Gastroesophageal sphincter (tissue), 4 donors: ENCODE results near the gene UGCG. TPM values are rescaled to one million over a fixed set of nuclear protein-coding genes. Genes with fewer than 3 reads are reported as not detected.
A peak's percentile ranks its signal among the peaks of the same experiment; 100 is the strongest.

Experiments
- ATAC-seq: fragments of 150-250 bp; one replicate; pipeline ENCODE4 v1.9.1; 2016; ENCODE audit warnings: mild to moderate bottlenecking, moderate library complexity
- H3K27ac ChIP-seq, 4 donors: fragments of 200-600 bp; sonication (generic) in 3 of 4; 1 replicate in 3 of 4; 2 replicates in 1 of 4; pipeline ENCODE4 v1.5.1; 2016 to 2019
- H3K27me3 ChIP-seq: fragments of 200-600 bp; sonication (generic); one replicate; pipeline ENCODE4 v1.5.1; 2019
- H3K36me3 ChIP-seq, 2 donors: fragments of 200-600 bp; sonication (generic); one replicate each; pipeline ENCODE4 v1.5.1; 2019; ENCODE audit warnings: control low read depth in 1 of 2
- H3K4me1 ChIP-seq, 3 donors: fragments of 200-600 bp; sonication (generic); 1 replicate in 2 of 3; 2 replicates in 1 of 3; pipeline ENCODE4 v1.5.1; 2016 to 2019; ENCODE audit warnings: control low read depth in 2 of 3
- H3K4me3 ChIP-seq, 2 donors: fragments of 200-600 bp; sonication (generic); one replicate each; pipeline ENCODE4 v1.5.1; 2019; ENCODE audit warnings: mild to moderate bottlenecking in 1 of 2, moderate library complexity in 1 of 2
- H3K9me3 ChIP-seq, 3 donors: fragments of 200-600 bp; sonication (generic); one replicate each; pipeline ENCODE4 v1.5.1; 2017 to 2019; ENCODE audit warnings: control low read depth in 2 of 3
- CTCF ChIP-seq, 4 experiments: fragments of 200-600 bp in 2 of 4; fragments of 450-650 bp in 2 of 4; sonication (generic) in 1 of 4; IDR thresholded peaks; one replicate each; pipeline ENCODE4 v1.5.1; 2017 to 2019; ENCODE audit warnings: antibody characterized with exemption in 4 of 4, mild to moderate bottlenecking in 2 of 4, moderate library complexity in 2 of 4
- EP300 ChIP-seq: sonication (generic); formaldehyde crosslinking; IDR thresholded peaks from one replicate; pipeline ENCODE4 v1.6.1; 2017; ENCODE audit warnings: antibody characterized with exemption, mild to moderate bottlenecking
- POLR2A ChIP-seq, 2 donors: fragments of 450-650 bp; IDR thresholded peaks; one replicate each; pipeline ENCODE4 v1.6.1; 2017; ENCODE audit warnings: antibody characterized with exemption in 2 of 2, mild to moderate bottlenecking in 2 of 2, moderate library complexity in 1 of 2
- POLR2AphosphoS5 ChIP-seq: sonication (generic); formaldehyde crosslinking; IDR thresholded peaks from one replicate; pipeline ENCODE4 v1.6.1; 2017; ENCODE audit warnings: antibody characterized with exemption
- WGBS, 2 donors: methylation state at CpG; one replicate each; pipeline ENCODE4 v1.1.5; 2018; ENCODE audit warnings: low coverage in 1 of 2; 5-methylcytosine and 5-hydroxymethylcytosine counted together
- total RNA-seq, 4 donors: library from RNA; depleted of rRNA; stranded (reverse); fragments of >200 nt; gene quantifications; one replicate each; pipeline ENCODE4 v1.1.0, GENCODE V29; 2016

UGCG gene
- total RNA-seq, 4 donors from 2014 or later, result 30.0 to 52.6 (median 43.2) TPM

- 91 to 100% methylated on average over 1 to 5 of the region's 5 CpGs for WGBS, 2 donors
- Histone ChIP-seq H3K27me3 (no peaks in the 10 kb centered on the region), H3K27ac (no peak overlapping the region), H3K9me3 (no peaks in the 10 kb centered on the region), H3K4me3 (no peak overlapping the region), H3K4me1 (no peaks in the 10 kb centered on the region), H3K36me3 (no peaks in the 10 kb centered on the region)
- no peak for ATAC-seq
- TF ChIP-seq EP300 (no peak), POLR2AphosphoS5 (no peak), POLR2A (IDR thresholded peaks at IDR 0.05) (no peak), CTCF (IDR thresholded peaks at IDR 0.05) (no peak)
Observed at GRCh38 chr9:111969061-111969460, 72.4 kb downstream of the UGCG start.

GRCh38 chr9:111969622-111970021, 73.0 kb downstream of the UGCG start:
- H3K4me3 ChIP-seq, result no peak overlapping the region
- TF ChIP-seq EP300 (no peak), POLR2A (IDR thresholded peaks at IDR 0.05) (no peak)
- H3K27ac ChIP-seq, result no peak overlapping the region
- no peaks in the 10 kb centered on the region for H3K4me1 ChIP-seq
- no peak for ATAC-seq
- H3K9me3 ChIP-seq, result no peaks in the 10 kb centered on the region
- WGBS, 2 donors, result 67 to 75% methylated on average over 7 to 8 of the region's 8 CpGs
- H3K36me3 ChIP-seq, result no peaks in the 10 kb centered on the region
- H3K27me3 ChIP-seq, result no peaks in the 10 kb centered on the region

GRCh38 chr9:111970827-111971226, 74.2 kb downstream of the UGCG start:
- no peaks in the 10 kb centered on the region for H3K36me3 ChIP-seq
- no peaks in the 10 kb centered on the region for H3K27me3 ChIP-seq
- no peak overlapping the region for H3K27ac ChIP-seq
- TF ChIP-seq POLR2A (IDR thresholded peaks at IDR 0.05) (no peak), EP300 (no peak), CTCF (IDR thresholded peaks at IDR 0.05) (no peak), POLR2AphosphoS5 (no peak)
- H3K4me3 ChIP-seq, result no peak overlapping the region
- no peak for ATAC-seq
- H3K4me1 ChIP-seq, result no peaks in the 10 kb centered on the region
- no peaks in the 10 kb centered on the region for H3K9me3 ChIP-seq
- WGBS, 2 donors, result 85 to 95% methylated on average over 2 of the region's 2 CpGs

- H3K36me3 ChIP-seq, result no peaks in the 10 kb centered on the region
- H3K4me1 ChIP-seq, result no peaks in the 10 kb centered on the region
- 72 to 75% methylated on average over 10 to 11 of the region's 12 CpGs for WGBS, 2 donors
- H3K4me3 ChIP-seq, result no peak overlapping the region
- H3K27ac ChIP-seq, result no peak overlapping the region
- peak; percentile 22 for ATAC-seq
- no peaks in the 10 kb centered on the region for H3K9me3 ChIP-seq
- no peak for TF ChIP-seq CTCF (IDR thresholded peaks at IDR 0.05)
- H3K27me3 ChIP-seq, result no peaks in the 10 kb centered on the region
Observed at GRCh38 chr9:111974092-111974681, 77.6 kb downstream of the UGCG start.

- H3K4me3 ChIP-seq, result no peak overlapping the region
- no peaks in the 10 kb centered on the region for H3K4me1 ChIP-seq
- H3K9me3 ChIP-seq, result no peaks in the 10 kb centered on the region
- H3K36me3 ChIP-seq, result no peaks in the 10 kb centered on the region
- TF ChIP-seq CTCF (IDR thresholded peaks at IDR 0.05), result no peak
- H3K27me3 ChIP-seq, result no peaks in the 10 kb centered on the region
- ATAC-seq, result no peak
- H3K27ac ChIP-seq, result no peak overlapping the region
- WGBS, 2 donors, result 78% methylated on average over 3 to 5 of the region's 5 CpGs
Observed at GRCh38 chr9:111975709-111976108, 79.1 kb downstream of the UGCG start.
